HepG2 (cell line): ENCODE data around the gene SND1. TPM values are rescaled to one million over a fixed set of nuclear protein-coding genes. Genes with fewer than 3 reads are reported as not detected.

Source experiments
- BRD4 ChIP-seq: sonication (generic); formaldehyde crosslinking; IDR thresholded peaks from 2 replicates; pipeline ENCODE4 v1.4.0; 2020; ENCODE audit warnings: missing genetic modification reagents
- KMT2B ChIP-seq: IDR thresholded peaks from 2 replicates; pipeline ENCODE4 v1.6.1; 2016; ENCODE audit warnings: missing genetic modification reagents, missing compliant biosample characterization
- NONO ChIP-seq, 2 experiments: fragments of 450-650 bp in 1 of 2; sonication (generic) in 1 of 2; formaldehyde crosslinking in 1 of 2; IDR thresholded peaks in 1 of 2; conservative IDR thresholded peaks in 1 of 2; 2 replicates each; pipeline versions ENCODE4 v1.6.1 to v1.8.0; 2017 to 2022; ENCODE audit warnings: mild to moderate bottlenecking in 1 of 2, missing genetic modification reagents in 1 of 2, moderate library complexity in 1 of 2
- POGZ ChIP-seq: sonication (generic); formaldehyde crosslinking; IDR thresholded peaks from 2 replicates; pipeline ENCODE4 v1.4.0; 2020; ENCODE audit warnings: mild to moderate bottlenecking, missing genetic modification reagents
- RARA ChIP-seq: IDR thresholded peaks from 2 replicates; pipeline ENCODE4 v1.6.1; 2016; ENCODE audit warnings: missing genetic modification reagents, missing compliant biosample characterization
- RBM39 ChIP-seq: fragments of 200-400 bp; formaldehyde crosslinking; IDR thresholded peaks from one replicate; pipeline ENCODE4 v1.6.1; 2018; ENCODE audit warnings: antibody characterized with exemption, mild to moderate bottlenecking, low read depth, low read length; ENCODE audit not compliant: poor library complexity, severe bottlenecking
- SOX13 ChIP-seq, 3 experiments: fragments of 450-650 bp in 1 of 3; sonication (generic) in 1 of 3; formaldehyde crosslinking in 1 of 3; IDR thresholded peaks in 2 of 3; conservative IDR thresholded peaks in 1 of 3; 2 replicates each; pipeline versions ENCODE4 v1.5.0 to v1.6.1; 2016 to 2020; ENCODE audit warnings: antibody characterized with exemption in 1 of 3, mild to moderate bottlenecking in 1 of 3, missing compliant biosample characterization in 1 of 3, missing genetic modification reagents in 1 of 3, moderate library complexity in 1 of 3
- SOX5 ChIP-seq: IDR thresholded peaks from 2 replicates; pipeline ENCODE4 v1.6.1; 2016; ENCODE audit warnings: borderline replicate concordance
- SUZ12 ChIP-seq: fragments of 150-350 bp; IDR thresholded peaks from 2 replicates; pipeline ENCODE4 v1.6.1; 2014; ENCODE audit warnings: low read depth, low read length
- XBP1 ChIP-seq: sonication (generic); formaldehyde crosslinking; IDR thresholded peaks from 2 replicates; pipeline ENCODE4 v1.5.0; 2020; ENCODE audit warnings: missing genetic modification reagents
- ZMAT3 ChIP-seq: sonication (generic); formaldehyde crosslinking; conservative IDR thresholded peaks from 2 replicates; pipeline ENCODE4 v1.7.0; 2021; ENCODE audit warnings: missing genetic modification reagents
- ZNF264 ChIP-seq: sonication (generic); formaldehyde crosslinking; IDR thresholded peaks from 2 replicates; pipeline ENCODE4 v1.4.0; 2020; ENCODE audit warnings: missing genetic modification reagents
- ZNF335 ChIP-seq: sonication (generic); formaldehyde crosslinking; IDR thresholded peaks from 2 replicates; pipeline ENCODE4 v1.4.0; 2020; ENCODE audit warnings: missing genetic modification reagents
- ZNF34 ChIP-seq: sonication (generic); formaldehyde crosslinking; IDR thresholded peaks from 2 replicates; pipeline ENCODE4 v1.4.0; 2020; ENCODE audit warnings: mild to moderate bottlenecking, missing genetic modification reagents, borderline replicate concordance
- ZNF598 ChIP-seq: sonication (generic); formaldehyde crosslinking; IDR thresholded peaks from 2 replicates; pipeline ENCODE4 v1.5.1; 2020; ENCODE audit warnings: mild to moderate bottlenecking, missing genetic modification reagents, borderline replicate concordance
- ZNF619 ChIP-seq: sonication (generic); formaldehyde crosslinking; IDR thresholded peaks from 2 replicates; pipeline ENCODE4 v1.4.0; 2020; ENCODE audit warnings: mild to moderate bottlenecking, missing genetic modification reagents
- ZNF773 ChIP-seq: sonication (generic); formaldehyde crosslinking; IDR thresholded peaks from 2 replicates; pipeline ENCODE4 v1.4.0; 2020; ENCODE audit warnings: missing genetic modification reagents, borderline replicate concordance
- polyA plus RNA-seq, 8 experiments: library from polyadenylated mRNA; depleted of rRNA in 3 of 8; stranded (reverse) in 7 of 8; unstranded in 1 of 8; fragments of >200 nt; fragmentation: Illumina TruSeq in 4 of 8; extraction: Trizol in 4 of 8; gene quantifications; 2 replicates each; pipeline versions ENCODE4 v1.2.1 to v1.2.3, GENCODE V29; 2011 to 2016; ENCODE audit warnings: low read depth in 4 of 8, missing spikeins in 1 of 8, mixed read lengths in 1 of 8; ENCODE audit not compliant: insufficient read depth in 1 of 8
- total RNA-seq, 5 experiments: library from RNA; depleted of rRNA; stranded (reverse); fragments of >200 nt; fragmentation: Illumina TruSeq; extraction: Trizol; gene quantifications; 2 replicates each; pipeline ENCODE4 v1.2.3, GENCODE V29; 2016; ENCODE audit warnings: low read depth in 1 of 5
- TF ChIP-seq, protein P1 (sequence below): sonication (generic); formaldehyde crosslinking; IDR thresholded peaks from 2 replicates; pipeline ENCODE4 v1.4.0; 2020; ENCODE audit warnings: missing genetic modification reagents
- TF ChIP-seq, protein P2 (sequence below): sonication (generic); formaldehyde crosslinking; IDR thresholded peaks from 2 replicates; pipeline ENCODE4 v1.8.0; 2022; ENCODE audit warnings: mild to moderate bottlenecking, missing genetic modification reagents, borderline replicate concordance
- TF ChIP-seq, protein P3 (sequence below): sonication (generic); formaldehyde crosslinking; IDR thresholded peaks from 2 replicates; pipeline ENCODE4 v1.8.1; 2022; ENCODE audit warnings: low read depth, mild to moderate bottlenecking, missing genetic modification reagents

SND1 gene
- total and polyA plus RNA-seq, 2 of the 13 experiments (the other 11 are each of a cell fraction or from before 2014, with no cell fraction given): 110 to 182 TPM

DNA sequence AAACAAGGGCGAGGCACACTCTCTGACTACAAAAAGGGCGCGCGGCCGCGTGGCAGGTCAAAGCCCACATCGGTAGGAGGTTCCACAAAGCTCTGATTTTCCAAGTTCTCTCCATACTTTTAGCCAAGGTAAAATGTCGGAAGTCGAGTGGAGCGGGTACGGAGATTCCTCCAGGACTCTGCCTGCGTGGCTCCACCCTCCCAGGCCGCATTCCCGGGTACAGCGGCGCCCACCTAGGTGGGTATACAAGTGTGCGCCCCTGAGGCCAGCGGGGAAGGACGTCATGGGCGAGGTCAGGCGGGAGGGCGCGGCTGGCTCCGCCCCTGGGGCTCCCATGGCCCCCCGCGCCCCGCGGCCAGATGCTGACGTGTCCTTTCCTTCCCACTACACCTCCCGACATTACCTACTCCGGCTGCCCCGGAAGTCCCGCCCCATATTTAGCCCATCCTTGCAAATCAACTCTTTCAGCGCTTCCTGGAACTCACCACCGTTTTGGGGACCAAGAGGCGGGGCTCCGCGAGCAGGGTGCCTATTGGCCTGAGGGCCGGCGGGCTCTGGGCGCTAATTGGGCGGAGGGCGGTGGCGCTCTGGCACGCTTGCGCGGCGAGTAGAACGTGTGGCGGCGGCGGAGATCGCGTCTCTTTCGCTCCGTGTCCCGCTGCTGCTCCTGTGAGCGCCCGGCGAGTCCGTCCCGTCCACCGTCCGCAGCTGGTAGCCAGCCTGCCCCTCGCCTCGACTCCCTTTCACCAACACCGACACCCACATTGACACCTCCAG lies at the start of gene SND1 (continued):
- peak; percentile 29; the same call in 1 of the 2 replicates for TF ChIP-seq SUZ12
- TF ChIP-seq, protein P1, sequence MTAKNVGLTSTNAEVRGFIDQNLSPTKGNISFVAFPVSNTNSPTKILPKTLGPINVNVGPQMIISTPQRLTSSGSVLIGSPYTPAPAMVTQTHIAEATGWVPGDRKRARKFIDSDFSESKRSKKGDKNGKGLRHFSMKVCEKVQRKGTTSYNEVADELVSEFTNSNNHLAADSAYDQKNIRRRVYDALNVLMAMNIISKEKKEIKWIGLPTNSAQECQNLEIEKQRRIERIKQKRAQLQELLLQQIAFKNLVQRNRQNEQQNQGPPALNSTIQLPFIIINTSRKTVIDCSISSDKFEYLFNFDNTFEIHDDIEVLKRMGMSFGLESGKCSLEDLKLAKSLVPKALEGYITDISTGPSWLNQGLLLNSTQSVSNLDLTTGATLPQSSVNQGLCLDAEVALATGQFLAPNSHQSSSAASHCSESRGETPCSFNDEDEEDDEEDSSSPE (CRISPR knock-in tag): no peak; the same call in 1 of the 2 replicates
- 0 out of 2 replicates have a peak, but pooled peaks have one; percentile 76 for TF ChIP-seq ZNF598 (CRISPR knock-in tag)
- TF ChIP-seq RARA (CRISPR knock-in tag): peak; percentile 35; the same call in 1 of the 2 replicates
- TF ChIP-seq POGZ: peak; percentile 86
- no peak; the same call in 1 of the 2 replicates for TF ChIP-seq ZNF619 (CRISPR knock-in tag)
- no peak for TF ChIP-seq SOX5 (CRISPR knock-in tag)
- peak; percentile 100 for TF ChIP-seq XBP1 (CRISPR knock-in tag)
- peak; percentile 83 for TF ChIP-seq KMT2B
- TF ChIP-seq, protein P2, sequence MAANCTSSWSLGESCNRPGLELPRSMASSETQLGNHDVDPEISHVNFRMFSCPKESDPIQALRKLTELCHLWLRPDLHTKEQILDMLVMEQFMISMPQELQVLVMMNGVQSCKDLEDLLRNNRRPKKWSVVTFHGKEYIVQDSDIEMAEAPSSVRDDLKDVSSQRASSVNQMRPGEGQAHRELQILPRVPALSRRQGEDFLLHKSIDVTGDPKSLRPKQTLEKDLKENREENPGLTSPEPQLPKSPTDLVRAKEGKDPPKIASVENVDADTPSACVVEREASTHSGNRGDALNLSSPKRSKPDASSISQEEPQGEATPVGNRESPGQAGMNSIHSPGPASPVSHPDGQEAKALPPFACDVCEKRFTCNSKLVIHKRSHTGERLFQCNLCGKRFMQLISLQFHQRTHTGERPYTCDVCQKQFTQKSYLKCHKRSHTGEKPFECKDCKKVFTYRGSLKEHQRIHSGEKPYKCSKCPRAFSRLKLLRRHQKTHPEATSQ: no peak
- TF ChIP-seq RBM39: peak; percentile 76
- TF ChIP-seq ZNF335 (CRISPR knock-in tag): no peak
- TF ChIP-seq, protein P3, sequence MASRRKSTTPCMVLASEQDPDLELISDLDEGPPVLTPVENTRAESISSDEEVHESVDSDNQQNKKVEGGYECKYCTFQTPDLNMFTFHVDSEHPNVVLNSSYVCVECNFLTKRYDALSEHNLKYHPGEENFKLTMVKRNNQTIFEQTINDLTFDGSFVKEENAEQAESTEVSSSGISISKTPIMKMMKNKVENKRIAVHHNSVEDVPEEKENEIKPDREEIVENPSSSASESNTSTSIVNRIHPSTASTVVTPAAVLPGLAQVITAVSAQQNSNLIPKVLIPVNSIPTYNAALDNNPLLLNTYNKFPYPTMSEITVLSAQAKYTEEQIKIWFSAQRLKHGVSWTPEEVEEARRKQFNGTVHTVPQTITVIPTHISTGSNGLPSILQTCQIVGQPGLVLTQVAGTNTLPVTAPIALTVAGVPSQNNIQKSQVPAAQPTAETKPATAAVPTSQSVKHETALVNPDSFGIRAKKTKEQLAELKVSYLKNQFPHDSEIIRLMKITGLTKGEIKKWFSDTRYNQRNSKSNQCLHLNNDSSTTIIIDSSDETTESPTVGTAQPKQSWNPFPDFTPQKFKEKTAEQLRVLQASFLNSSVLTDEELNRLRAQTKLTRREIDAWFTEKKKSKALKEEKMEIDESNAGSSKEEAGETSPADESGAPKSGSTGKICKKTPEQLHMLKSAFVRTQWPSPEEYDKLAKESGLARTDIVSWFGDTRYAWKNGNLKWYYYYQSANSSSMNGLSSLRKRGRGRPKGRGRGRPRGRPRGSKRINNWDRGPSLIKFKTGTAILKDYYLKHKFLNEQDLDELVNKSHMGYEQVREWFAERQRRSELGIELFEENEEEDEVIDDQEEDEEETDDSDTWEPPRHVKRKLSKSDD (CRISPR knock-in tag): peak; percentile 20; the same call in 1 of the 2 replicates
- peak; percentile 74 for TF ChIP-seq ZNF264 (CRISPR knock-in tag)
- TF ChIP-seq NONO (IDR thresholded peaks at IDR 0.05): no peak
- TF ChIP-seq NONO (CRISPR knock-in tag; conservative IDR thresholded peaks at IDR 0.05): peak; percentile 56
- peak; percentile 64; the same call in 1 of the 2 replicates for TF ChIP-seq ZNF773 (CRISPR knock-in tag)
- TF ChIP-seq ZNF34 (CRISPR knock-in tag): no peak
- TF ChIP-seq ZMAT3 (CRISPR knock-in tag): peak; percentile 89; the same call in 1 of the 2 replicates
- peak; percentile 87; the same call in 1 of the 2 replicates for TF ChIP-seq BRD4 (CRISPR knock-in tag)
- no peak for TF ChIP-seq SOX13 (IDR thresholded peaks at IDR 0.05)
- peak in 1 of 2 experiments; percentile 21; a peak in 1 of 4 replicates for TF ChIP-seq SOX13 (CRISPR knock-in tag; conservative IDR thresholded peaks at IDR 0.05 in 1 of 2, IDR thresholded peaks at IDR 0.05 in 1 of 2)
